ENCODE measurements around the gene RNF152.
"Not testable (repeated sequence)": the region's sequence is repeated elsewhere in the genome, so short reads cannot be mapped to it uniquely, and the experiment has no call there.

Gene RNF152

DNA sequence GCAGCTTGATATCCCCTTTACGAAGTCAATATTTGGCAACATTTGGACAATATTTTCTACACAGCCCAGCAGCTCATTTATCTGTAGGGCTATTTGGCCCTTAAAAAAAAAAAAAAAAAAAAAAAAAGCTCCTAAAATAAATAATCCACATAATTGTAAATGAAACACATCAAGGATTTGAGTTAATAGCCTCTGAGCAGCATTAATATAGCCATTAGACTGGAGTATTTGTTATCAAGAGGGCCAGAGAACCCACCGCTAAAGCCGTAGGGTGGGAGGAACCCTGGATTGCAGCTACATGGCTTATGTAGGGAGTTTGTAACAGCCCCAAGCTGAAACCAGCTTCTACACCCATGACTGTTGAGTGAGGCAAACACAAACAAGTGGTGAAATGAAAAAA, 84.5 kb downstream of the RNF152 start:
- DNase-seq = no peak

DNA sequence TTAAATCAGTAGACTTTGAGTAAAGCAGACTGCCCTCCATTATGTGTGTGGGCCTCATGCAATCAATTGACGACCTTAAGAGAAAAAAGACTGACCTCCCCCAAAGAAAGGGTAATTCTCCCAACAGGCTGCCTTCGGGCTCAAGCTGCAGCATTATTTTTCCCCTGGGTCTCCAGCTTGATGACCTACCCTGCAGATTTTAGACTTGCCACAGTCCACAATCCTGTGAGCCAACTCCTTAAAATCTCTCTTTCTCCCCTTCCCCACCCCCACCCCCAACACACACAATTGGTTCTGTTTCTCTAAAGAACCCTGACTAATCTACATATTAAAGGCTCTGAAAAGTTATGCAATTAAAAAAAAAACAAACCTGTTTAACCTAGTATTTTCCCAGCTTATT, 89.4 kb downstream of the RNF152 start:
- no peak for DNase-seq

DNA sequence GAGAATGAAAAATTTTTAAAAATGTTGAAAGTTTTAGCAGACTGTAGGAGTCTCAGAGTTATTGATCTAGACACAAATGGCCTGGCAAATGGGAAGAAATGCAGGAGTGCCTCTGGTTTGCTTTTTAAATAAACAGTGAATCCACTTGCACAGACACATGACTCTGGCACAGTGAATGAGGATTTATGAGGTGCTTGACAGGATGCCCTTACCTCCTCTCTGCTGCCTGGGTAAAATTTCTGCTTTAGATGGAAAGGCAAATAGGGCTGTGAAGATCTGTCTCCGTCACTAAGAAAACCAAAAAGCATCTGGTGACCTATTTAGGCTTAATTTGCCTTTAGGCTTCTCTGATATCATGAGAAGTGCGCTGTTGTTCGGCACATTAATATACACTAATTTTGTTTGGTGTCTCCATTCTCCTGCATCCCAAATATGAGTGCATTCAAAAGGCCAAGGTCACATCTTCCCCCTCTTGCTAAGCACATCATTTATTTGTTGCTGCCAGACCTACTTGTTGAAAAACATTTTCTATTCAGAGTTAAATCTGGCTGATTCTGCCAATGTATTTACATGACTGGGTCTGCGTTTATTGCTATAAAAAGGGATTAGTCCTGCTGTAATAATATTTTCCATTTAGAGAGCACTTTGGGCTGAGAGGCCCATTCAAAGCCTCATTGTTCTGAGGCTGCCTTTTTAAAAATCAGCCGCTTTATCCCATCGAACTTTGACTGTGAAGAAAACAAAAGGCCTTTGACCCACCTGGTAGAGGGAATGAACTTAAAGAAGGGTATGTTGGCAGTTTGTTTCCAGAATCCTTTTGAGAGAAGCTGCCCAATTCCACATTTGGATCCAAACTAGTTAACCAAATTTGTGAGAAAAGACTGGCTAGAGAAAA, 94.9 kb downstream of the RNF152 start:
- no peak for DNase-seq

DNA sequence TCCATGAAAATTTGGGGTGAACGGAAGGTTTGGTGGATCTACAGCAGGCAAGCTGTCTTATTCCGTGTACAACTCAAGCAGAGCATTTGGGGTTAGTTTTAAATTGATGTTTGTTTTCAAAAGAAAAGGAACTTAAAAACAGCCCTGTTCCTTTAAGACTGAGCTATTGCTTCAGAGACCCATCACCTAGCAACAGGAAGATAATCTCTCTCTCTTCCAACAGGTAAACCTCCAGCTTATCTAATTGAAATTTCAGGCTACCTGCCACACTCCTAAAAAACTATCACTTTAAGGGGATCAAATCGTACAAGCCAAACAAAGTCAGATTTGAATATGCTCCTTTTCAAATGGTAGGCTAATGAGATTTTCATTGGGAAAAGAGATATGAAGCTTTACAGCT, 101.8 kb downstream of the RNF152 start:
- no peak for DNase-seq

DNA sequence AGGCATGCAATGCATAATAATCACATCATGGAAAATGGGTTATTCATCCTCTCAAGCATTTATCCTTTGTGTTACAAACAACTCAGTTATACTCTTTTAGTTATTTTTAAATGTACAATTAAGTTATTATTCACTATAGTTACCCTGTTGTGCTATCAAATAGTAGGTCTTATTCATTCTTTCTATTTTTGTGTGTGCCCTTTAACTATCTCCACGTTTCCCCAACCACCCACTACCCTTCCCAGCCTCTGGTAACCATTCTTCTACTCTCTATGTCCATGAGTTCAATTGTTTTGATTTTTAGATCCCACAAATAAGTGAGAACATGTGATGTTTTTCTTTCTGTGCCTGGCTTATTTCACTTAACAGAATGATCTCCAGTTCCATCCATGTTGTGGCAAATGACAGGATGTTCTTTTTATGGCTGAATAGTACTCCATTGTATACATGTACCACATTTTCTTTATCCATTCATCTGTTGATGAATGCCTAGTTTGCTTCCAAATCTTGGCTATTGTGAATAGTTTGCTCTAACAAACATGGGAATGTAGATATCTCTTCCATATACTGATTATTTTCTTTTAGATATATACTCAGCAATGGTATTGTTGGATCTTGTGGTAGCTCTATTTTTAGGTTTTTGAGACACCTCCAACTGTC, 105.7 kb downstream of the RNF152 start:
- not testable (repeated sequence) for DNase-seq

DNA sequence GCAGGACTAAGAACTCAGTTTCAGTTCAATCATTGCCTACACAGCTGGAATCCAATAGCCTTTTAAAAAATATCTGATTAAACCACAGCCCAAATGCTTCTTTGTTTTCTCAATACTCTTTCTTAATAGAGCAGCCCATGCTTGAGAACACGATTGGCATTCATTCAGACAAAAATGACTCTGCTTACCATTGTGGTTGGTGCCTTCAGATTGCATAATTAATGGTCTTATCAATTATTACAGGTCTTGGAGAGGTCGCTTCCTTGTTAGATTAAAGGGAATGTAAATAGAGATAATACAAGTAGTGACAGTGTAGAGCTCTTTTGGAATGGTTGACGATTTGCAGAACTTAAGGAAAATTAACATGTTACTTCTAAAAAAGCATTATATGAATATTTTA, 107.2 kb downstream of the RNF152 start:
- no peak for DNase-seq

DNA sequence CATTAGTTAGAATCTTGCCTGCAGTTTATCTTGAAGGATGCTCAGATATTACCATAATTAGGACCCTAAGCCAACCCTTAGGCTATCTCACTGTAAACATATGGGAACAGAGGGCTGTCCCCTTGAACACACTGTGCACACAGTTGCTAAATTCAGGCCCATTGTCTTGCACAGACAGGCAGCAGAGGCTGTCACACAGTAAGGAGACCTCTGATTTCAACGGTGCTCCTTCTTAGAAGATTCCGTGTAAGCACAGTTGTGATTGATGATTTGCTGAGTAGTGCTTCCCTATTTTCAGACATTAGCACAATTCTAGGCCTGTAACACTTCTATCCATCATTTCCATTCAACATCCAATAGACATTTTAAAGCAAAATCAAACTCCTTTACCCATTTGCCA, 108.0 kb downstream of the RNF152 start:
- no peak for DNase-seq

DNA sequence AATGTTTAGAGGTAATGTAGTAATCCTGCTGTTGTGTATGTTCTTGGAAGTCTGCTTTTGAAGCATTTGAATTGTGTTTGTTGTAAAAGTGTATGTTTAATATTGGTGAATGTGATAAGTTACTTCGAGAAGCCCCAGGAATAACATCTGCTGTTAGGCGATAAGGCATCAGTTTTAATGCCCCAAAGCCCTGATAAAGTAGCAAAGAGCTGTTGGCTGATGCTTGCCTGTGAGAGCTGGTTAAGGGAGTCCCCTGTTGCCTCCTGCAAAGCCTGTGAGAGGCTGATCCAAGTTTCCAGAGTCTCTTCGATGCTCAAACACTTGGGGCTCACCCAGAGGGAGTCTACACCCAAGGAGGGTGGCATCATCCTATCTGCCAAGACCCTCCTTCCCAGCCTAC, 110.3 kb downstream of the RNF152 start:
- no peak for DNase-seq

DNA sequence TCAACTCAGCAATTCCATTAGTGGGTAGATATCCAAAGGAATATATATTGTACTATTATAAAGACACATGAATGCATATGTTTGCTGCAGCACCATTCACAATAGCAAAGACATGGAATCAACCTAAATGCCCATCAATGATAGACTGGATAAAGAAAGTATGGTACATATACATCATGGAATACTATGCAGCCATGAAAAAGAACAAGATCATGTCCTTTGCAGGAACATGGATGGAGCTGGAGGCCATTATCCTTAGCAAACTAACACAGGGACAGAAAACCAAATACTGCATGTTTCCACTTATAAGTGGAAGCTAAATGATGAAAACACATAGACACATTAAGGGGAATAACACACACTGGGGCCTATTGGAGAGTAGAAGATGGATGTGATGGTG, 116.6 kb downstream of the RNF152 start:
- not testable (repeated sequence) for DNase-seq

DNA sequence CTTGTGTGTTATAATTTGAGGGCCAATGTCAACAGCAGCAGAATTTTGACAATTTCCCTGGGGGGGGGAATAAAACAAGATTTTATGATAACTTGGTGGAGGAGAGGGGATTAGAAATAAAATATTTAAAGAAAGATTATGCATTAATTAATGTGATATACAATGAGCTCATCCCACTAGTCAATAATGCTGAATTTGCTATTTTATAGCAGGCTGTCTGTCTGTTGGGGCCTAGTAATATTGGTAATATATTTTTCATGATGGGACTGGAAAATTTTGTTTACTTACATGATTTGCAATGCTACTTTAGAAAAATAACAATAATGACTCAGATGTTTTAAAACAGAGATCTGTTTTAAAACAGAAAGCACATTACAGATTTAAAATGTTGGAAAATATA, 118.0 kb downstream of the RNF152 start:
- no peak for DNase-seq

DNA sequence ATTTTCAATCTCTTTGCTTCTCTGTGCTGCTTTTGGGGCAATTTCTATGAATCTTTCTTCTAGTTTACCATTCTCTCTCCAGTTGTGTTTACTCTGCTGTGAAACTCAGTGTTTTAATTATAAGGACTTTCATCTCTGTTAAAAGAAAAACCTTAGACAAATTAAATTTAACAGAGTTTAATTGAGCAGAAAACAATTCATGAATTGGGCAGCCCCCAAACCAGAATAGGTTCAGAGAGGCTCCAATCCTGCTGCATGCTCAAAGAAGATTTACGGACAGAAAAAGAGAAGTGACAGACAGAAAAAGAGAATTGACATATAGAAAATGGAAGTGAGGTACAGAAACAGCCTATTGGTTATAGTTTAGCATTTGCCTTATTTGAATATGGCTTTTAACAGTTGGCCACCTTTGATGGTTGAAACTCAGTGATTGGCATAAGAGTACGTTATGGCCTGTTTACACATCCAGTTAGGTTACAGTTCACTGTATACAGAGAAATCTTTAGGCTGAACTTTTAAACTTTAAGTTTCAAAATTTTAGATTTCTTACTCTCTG, 120.4 kb downstream of the RNF152 start:
- no peak for DNase-seq

DNA sequence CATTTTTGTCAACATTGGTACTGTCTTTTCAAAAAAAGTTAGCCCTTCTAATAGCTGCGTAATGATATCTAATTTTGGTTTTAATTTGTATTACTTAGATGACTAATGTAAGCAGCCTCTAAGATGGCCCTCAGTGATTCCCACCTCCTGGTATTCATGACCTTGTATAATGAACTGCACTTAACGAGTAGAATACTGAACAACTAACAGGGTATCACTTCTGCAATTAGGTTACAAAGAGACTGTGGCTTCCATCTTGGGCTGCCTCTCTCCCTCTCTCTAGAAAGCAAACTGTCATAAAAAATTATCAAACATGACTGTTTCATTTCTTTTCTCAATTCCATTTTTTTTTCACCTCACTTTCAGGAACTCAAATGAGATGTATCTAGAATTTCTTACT, 120.9 kb downstream of the RNF152 start:
- DNase-seq = no peak

DNA sequence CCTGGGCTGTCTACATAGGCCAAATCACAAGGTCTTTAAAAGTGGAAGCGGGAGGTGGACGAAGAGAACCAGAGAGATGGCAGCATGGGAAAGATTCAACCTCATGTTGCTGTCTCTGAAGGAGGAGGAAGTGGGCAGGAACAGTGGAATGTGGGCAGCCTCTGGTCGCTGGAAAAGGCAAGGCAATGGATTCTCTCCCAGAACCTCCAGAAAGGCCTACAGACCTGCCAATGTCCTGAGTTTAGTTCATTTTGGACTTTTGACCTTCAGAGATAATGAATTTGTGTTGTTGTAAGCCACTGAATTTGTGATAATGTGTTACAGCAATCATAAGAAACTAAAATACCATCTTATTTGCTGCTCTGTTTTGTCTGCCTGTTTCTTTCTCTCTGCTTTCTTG, 122.5 kb downstream of the RNF152 start:
- DNase-seq = no peak

DNA sequence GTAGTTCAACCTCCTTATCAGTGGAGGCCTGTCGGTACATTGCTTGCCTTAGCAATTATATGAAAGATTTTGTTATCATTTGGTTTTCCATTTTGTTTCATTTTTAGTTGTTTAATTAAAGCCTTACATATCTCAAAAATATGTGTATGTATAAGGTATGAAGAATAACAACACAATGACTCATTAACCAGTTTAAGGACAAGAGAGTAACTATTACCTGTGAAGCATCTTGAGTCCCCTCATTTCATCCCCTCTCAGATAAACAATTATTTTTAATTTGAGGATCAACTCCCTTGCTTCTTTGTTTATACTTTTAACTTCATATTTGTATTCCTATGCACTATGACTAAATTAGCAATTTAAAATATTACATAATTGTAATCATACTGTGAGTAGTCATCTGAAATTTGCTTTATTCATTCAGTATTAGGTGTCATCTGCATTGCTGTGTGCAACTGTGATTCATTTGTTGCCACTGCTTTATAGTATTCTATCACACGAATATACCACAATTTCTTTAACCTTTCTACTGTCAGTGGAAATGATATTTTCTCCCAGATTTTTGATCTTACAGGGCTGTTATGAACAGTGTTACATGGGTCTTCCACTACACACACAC, 126.4 kb downstream of the RNF152 start:
- DNase-seq = no peak

DNA sequence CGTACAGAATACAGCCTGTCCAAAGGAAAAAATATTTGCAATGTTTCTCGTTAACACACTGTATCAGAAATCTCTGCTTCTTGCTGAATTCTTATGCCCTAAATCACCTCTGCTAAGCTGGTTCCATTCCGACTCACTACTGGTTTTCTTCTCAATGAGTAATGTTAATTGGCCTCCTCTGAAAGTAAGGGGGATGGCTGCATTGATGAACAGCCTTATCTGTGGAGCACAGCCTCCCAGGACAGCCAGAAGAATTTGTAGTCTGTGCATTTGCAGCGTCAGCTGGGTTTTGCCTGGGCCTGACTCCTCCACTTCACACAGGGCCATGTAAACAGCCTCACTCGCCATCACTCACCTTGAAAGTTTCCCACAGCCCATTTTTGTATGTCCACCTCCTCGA, 127.7 kb downstream of the RNF152 start:
- DNase-seq = no peak

DNA sequence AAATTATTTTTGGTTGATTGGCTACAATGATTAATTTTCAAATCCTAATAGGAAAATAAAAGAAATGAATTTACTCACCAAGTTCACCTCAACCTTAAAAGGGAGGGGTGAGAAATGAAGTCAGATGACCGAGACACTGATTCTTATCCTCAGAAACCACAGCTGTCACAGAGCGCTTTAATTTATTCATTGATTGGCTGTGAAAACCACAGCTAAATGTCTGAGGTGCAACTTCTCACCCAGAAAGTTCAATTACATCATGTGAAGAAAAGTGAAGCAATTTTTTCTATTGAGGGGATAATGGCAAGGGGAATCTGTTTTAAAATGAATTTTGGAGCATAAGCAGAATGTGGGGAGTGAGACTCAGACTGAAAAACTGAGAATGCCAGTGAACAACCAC, 128.4 kb downstream of the RNF152 start:
- DNase-seq = no peak

DNA sequence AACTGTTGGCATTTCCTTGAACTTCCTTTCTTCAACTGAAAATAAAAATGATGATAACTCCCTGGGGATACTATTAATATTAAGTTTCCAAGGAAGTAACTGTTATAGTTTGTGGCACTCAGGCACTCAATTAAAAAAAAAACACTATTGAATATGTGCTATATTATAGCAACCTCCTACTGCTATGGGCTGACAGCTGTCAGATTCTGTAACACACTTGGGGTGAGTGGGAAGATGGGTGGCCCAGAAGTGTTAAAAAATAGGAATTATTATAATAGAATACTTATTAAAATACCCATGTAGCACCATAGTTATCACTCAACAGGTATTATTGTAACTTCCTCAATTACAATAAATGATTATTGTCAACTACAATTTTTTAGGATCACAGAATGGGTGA, 130.9 kb downstream of the RNF152 start:
- DNase-seq = no peak
